ENCODE data around the gene TGFA. TPM values are rescaled to one million over a fixed set of nuclear protein-coding genes. Genes with fewer than 3 reads are reported as not detected.
A peak's percentile ranks its signal among the peaks of the same experiment; 100 is the strongest.

The TGFA gene
- total and polyA plus RNA-seq, 12 donors = 0.17 to 3.4 (median 1.2) TPM

- no peaks in the 10 kb centered on the region for H3K27me3 ChIP-seq
- no peak overlapping the region for H3K4me3 ChIP-seq
- no peak for ATAC-seq
- H3K4me1 ChIP-seq = no peaks in the 10 kb centered on the region
- intact Hi-C loops (cut with DNase I) = no loop called here
- H3K27ac ChIP-seq = no peak overlapping the region
- no peak for DNase-seq
- WGBS, 2 donors = 77 to 93% methylated on average over 6 of the region's 6 CpGs
- H3K9me3 ChIP-seq = peaks cover 0 to 16% (median 0%) of the 10 kb centered on the region in 11 donors
- TF ChIP-seq, protein P1, sequence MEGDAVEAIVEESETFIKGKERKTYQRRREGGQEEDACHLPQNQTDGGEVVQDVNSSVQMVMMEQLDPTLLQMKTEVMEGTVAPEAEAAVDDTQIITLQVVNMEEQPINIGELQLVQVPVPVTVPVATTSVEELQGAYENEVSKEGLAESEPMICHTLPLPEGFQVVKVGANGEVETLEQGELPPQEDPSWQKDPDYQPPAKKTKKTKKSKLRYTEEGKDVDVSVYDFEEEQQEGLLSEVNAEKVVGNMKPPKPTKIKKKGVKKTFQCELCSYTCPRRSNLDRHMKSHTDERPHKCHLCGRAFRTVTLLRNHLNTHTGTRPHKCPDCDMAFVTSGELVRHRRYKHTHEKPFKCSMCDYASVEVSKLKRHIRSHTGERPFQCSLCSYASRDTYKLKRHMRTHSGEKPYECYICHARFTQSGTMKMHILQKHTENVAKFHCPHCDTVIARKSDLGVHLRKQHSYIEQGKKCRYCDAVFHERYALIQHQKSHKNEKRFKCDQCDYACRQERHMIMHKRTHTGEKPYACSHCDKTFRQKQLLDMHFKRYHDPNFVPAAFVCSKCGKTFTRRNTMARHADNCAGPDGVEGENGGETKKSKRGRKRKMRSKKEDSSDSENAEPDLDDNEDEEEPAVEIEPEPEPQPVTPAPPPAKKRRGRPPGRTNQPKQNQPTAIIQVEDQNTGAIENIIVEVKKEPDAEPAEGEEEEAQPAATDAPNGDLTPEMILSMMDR (IDR thresholded peaks at IDR 0.05) = no peak
- H3K36me3 ChIP-seq = no peaks in the 10 kb centered on the region
Observed at GRCh38 chr2:70596293-70596692, 42.7 kb upstream of the TGFA start.

DNA sequence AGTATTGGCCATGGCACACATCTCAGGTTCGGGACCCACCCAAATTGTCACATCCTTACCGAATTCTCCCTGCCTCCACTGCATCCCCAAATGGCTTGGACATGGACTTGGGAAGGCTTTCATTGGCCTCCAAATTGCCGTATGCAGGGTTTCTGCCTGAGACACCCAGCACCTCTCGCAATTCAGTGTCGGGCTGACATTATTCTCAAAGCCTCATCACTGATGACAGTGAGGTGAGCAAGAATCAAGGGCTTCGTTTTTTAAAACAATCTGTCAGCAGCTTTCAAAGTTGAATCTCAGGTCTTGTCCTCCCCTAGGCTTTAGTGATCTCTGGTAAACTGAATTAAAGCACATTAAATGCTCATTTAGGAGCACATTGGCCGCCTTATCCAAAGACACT, 29.5 kb upstream of the TGFA start:
- no peak overlapping the region for H3K4me3 ChIP-seq
- no peaks in the 10 kb centered on the region for H3K36me3 ChIP-seq
- no peak overlapping the region for H3K27ac ChIP-seq
- 89 to 94% methylated on average over 7 of the region's 7 CpGs for WGBS, 2 donors
- H3K4me1 ChIP-seq = no peaks in the 10 kb centered on the region
- no peak for ATAC-seq
- TF ChIP-seq, protein P1 (IDR thresholded peaks at IDR 0.05) = no peak
- intact Hi-C loops (cut with DNase I) = no loop called here
- H3K27me3 ChIP-seq = peaks cover 0 to 7% (median 0%) of the 10 kb centered on the region in 7 donors
- no peak for DNase-seq
- H3K9me3 ChIP-seq = no peaks in the 10 kb centered on the region

DNA sequence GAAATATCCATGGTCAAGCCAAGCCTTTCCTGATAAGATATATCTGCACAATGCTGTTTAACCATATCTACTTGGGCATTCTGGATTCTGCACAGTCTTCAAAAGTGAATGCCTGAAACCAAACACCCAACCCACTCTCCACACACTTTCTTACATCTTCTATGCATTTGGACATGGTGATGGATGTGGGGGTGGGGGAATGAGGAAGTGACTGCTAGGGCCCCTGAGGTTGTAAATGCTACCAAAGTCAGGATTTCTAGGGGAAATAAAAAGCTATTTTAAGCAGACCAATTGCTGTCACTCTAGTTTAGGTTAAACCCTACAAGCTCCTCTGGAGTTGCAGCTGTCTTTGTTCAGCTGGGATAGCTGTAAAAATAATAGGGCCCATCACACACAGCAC, 26.7 kb upstream of the TGFA start:
- H3K9me3 ChIP-seq = peaks cover 0 to 4% (median 0%) of the 10 kb centered on the region in 11 donors
- H3K27ac ChIP-seq = no peak overlapping the region
- H3K4me1 ChIP-seq = no peaks in the 10 kb centered on the region
- intact Hi-C loops (cut with DNase I) = no loop called here
- TF ChIP-seq, protein P1 (IDR thresholded peaks at IDR 0.05) = no peak
- DNase-seq (no peak), ATAC-seq (no peak)
- no peak overlapping the region for H3K4me3 ChIP-seq
- no peaks in the 10 kb centered on the region for H3K36me3 ChIP-seq
- peaks cover 0 to 3% (median 0%) of the 10 kb centered on the region in 7 donors for H3K27me3 ChIP-seq

DNA sequence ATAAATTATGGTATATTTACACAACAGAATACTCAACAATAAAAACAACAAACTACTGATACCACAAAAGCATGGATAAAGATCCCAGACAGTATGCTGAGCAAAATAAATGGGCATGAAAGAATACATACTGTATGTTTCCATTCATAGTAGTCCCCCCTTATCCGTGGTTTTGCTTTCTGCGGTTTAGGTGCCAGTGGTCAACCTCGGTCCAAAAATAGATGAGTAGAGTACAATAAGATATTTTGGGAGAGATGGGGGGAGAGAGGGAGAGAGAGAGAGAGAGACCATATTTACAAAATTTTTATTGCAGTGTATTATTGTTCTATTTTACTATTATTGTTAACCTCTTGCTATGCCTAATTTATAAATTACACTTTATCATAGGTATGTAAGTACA, 21.0 kb upstream of the TGFA start:
- H3K9me3 ChIP-seq = peaks cover 0 to 5% (median 0%) of the 10 kb centered on the region in 11 donors
- peaks cover 0 to 19% (median 9%) of the 10 kb centered on the region in 7 donors for H3K27me3 ChIP-seq
- TF ChIP-seq, protein P1 (IDR thresholded peaks at IDR 0.05) = no peak
- peaks cover 0 to 3% (median 0%) of the 10 kb centered on the region in 9 donors for H3K4me1 ChIP-seq
- H3K27ac ChIP-seq = no peak overlapping the region
- no peak for DNase-seq
- WGBS, 2 donors = 39 to 61% methylated on average over 3 of the region's 3 CpGs
- H3K36me3 ChIP-seq = no peaks in the 10 kb centered on the region
- intact Hi-C loops (cut with DNase I) = no loop called here
- peak in 1 of 8 donors; percentile 57 for ATAC-seq
- no peak overlapping the region for H3K4me3 ChIP-seq

All from heart right ventricle (tissue), 16 donors.